Adipocyte (in vitro differentiated cells): ENCODE results near the gene ARNT2.

ENCODE experiments used
- DNase-seq: peaks from one replicate; pipeline ENCODE4 v3.0.0-alpha.2; 2015; ENCODE audit warnings: low read depth
- H3K27me3 ChIP-seq: replicated peaks from 2 replicates; pipeline ENCODE4 v1.7.0; 2013; ENCODE audit warnings: mild to moderate bottlenecking, low read length, moderate library complexity; ENCODE audit not compliant: control insufficient read depth, insufficient read depth
- H3K36me3 ChIP-seq: 2 replicates; pipeline ENCODE4 v1.7.0; 2013; ENCODE audit warnings: low read length, mild to moderate bottlenecking, moderate library complexity; ENCODE audit not compliant: control insufficient read depth, insufficient read depth, severe bottlenecking
- H3K4me1 ChIP-seq: 2 replicates; pipeline ENCODE4 v1.7.0; 2013; ENCODE audit warnings: mild to moderate bottlenecking, low read length, moderate library complexity; ENCODE audit not compliant: control insufficient read depth, insufficient read depth
- H3K4me3 ChIP-seq: 2 replicates; pipeline ENCODE4 v1.7.0; 2013; ENCODE audit warnings: mild to moderate bottlenecking, low read length, moderate library complexity
- H3K9ac ChIP-seq: 2 replicates; pipeline ENCODE4 v1.7.0; 2013; ENCODE audit warnings: mild to moderate bottlenecking, low read length, moderate library complexity
- H3K9me3 ChIP-seq: 2 replicates; pipeline ENCODE4 v1.7.0; 2013; ENCODE audit warnings: mild to moderate bottlenecking, low read length, moderate library complexity; ENCODE audit not compliant: control insufficient read depth

The ARNT2 gene

DNA sequence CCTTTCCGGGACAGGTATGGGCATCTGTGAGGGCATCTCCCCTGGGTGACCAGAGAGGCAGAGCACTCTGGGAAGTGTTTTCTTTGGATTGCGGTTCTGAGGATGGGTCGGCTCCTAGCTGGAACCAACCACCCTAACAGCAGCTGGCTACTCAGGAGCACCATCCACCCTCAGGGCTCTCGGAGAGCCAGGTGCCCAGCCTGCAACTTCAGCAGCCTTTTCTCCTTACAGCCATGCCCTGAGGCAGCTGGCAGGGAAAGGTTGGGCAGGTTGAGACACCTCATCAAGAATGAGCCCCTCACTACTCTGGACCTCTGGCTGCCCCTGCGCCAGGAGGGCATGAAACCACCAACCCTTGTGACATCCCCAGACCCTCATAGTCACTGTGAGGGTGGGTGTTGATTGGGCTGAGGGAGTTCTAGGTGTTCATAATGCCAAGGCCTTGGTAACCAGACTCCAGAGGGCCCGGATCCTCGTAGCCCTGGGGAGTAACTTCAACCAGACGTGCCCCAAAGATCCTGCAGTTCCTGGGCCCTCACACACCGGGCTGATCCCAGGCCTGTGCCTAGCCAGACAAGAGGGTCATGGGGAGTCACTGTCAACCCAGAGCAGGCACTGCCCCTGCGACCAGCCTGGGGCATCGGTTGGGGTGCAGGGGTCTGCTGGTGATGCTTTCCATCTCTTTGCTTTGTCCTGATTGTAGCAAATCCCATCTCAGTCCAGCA is 176.5 kb downstream of the ARNT2 start:
- no peak overlapping the region for H3K9ac ChIP-seq
- no peaks in the 10 kb centered on the region for H3K27me3 ChIP-seq
- no peak for DNase-seq
- no peaks in the 10 kb centered on the region for H3K4me1 ChIP-seq
- peaks cover 6% of the 10 kb centered on the region for H3K36me3 ChIP-seq
- H3K9me3 ChIP-seq, result no peaks in the 10 kb centered on the region
- H3K4me3 ChIP-seq, result no peak overlapping the region

DNA sequence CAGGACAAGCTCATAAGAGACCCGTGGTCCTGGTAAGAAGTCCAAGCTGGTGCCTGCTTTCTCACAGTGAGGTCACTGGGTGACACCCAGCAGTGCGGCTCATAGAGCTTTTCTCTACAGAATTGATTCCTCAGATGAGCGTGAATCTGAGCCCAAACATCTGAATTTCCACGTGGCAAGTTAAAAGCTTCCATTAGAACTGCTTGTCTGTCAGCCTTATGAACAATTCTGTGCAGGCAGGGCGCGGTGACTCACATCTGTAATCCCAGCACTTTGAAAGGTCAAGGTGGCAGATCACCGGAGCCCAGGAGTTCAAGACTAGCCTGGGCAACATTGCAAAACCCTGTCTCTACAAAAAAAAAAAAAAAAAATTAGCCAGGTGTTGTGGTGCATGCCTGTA is 177.8 kb downstream of the ARNT2 start:
- H3K27me3 ChIP-seq, result no peaks in the 10 kb centered on the region
- peaks cover 8% of the 10 kb centered on the region for H3K36me3 ChIP-seq
- no peak for DNase-seq
- H3K4me3 ChIP-seq, result no peak overlapping the region
- no peaks in the 10 kb centered on the region for H3K4me1 ChIP-seq
- H3K9ac ChIP-seq, result no peak overlapping the region
- H3K9me3 ChIP-seq, result no peaks in the 10 kb centered on the region

DNA sequence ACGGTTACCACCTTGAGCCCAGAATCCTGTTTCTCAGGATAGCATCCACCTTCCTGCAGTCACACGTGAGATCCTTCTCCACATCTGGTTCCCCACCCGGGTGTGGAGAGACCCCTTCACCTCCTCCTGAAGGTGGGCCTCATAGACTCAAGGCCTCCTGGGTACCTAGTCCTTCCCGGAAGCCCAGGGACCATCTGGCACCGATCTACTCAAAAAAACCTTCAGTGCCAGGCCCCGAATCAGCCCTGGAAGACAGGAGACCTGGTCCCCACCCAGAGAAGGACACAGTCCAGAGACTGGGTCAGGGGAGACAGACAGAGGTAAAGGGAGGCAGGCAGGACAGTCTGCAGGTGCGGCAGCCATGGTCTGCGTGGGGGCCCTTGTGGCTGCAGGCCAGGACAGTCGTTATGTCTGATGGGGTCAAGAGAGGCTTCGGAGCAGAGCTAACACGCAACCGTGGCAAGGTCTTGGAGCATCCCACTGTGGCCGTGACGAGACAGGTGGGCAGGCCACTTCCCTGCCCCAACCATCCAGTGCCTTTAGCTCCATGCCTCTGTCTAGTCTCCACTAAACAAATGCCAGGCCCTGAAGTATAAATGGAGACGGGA is 178.7 kb downstream of the ARNT2 start:
- Histone ChIP-seq H3K9me3 (no peaks in the 10 kb centered on the region), H3K4me3 (no peak overlapping the region), H3K27me3 (no peaks in the 10 kb centered on the region), H3K4me1 (no peaks in the 10 kb centered on the region), H3K9ac (no peak overlapping the region), H3K36me3 (peaks cover 8% of the 10 kb centered on the region)
- no peak for DNase-seq

DNA sequence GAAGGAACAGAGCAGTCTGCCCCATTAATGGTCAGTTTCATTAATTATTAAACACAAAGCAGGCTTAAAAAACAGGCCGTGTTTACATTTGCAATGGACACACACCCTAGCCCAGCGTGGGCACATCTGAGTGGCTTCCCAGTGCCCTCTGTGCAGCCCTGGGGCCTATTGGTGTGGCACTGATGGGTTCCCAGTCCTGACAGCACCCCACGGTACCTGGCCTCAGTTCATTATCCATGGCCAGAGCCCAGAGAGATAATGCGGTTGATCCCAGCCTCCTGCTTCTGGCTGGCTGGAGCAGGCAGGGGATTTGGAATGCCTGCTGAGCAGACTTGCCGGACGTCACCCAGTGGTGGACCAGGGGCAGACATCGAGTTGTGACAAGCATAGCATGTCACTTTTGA is 180.4 kb downstream of the ARNT2 start:
- Histone ChIP-seq H3K4me3 (no peak overlapping the region), H3K4me1 (no peaks in the 10 kb centered on the region), H3K9ac (no peak overlapping the region), H3K27me3 (no peaks in the 10 kb centered on the region), H3K9me3 (no peaks in the 10 kb centered on the region), H3K36me3 (peaks cover 8% of the 10 kb centered on the region)
- no peak for DNase-seq

DNA sequence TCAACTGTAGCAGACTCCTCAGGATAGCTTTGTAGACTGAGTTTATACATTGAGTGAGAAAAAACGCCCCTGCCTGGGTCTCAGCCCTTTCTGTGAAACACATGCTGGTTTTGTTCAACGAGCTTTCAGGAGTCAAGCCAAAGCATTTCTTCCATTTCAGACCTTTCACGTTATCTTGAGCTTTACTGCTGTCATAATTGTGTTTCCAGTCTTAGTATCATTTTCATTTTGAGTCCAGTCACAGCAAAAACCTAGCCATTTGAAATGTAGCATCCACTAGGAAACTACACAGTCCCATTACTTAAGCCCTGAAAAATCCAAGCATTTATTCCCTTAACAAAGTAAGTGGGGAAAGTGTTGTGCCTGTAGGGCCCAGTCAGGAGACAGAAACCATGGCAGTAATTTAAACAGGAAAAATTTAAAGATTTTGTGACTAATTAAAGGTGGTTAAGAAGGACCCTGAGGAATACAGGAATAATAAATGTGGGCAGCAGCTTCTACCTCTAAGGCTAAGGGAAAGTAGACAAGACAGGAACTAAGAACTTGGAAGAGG is 180.9 kb downstream of the ARNT2 start:
- no peak for DNase-seq
- Histone ChIP-seq H3K27me3 (no peaks in the 10 kb centered on the region), H3K9ac (no peak overlapping the region), H3K36me3 (peaks cover 8% of the 10 kb centered on the region), H3K4me3 (no peak overlapping the region), H3K9me3 (no peaks in the 10 kb centered on the region), H3K4me1 (no peaks in the 10 kb centered on the region)

DNA sequence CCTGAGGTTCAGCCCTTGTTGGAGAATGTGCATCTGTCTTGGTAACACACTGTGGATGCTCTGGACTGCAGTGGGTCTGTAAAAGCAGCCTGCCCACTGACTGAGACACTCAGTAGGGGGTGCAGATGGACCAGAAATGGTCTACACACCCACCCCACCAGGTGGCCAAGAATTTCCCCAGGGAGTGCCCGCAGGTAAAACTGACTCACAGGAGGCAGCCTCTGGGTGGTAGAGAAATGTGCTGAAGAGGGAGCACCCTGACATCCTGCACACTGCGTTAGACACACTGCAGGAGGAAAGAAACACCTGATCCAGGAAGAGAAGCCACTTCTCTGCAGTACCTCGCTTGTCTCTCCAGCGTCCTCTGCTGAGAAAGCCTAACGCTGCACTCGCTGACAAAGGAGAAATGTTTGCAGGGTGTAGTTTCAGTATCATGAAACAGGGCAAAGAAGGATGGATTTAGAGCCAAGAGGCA is 181.4 kb downstream of the ARNT2 start:
- peaks cover 8% of the 10 kb centered on the region for H3K36me3 ChIP-seq

DNA sequence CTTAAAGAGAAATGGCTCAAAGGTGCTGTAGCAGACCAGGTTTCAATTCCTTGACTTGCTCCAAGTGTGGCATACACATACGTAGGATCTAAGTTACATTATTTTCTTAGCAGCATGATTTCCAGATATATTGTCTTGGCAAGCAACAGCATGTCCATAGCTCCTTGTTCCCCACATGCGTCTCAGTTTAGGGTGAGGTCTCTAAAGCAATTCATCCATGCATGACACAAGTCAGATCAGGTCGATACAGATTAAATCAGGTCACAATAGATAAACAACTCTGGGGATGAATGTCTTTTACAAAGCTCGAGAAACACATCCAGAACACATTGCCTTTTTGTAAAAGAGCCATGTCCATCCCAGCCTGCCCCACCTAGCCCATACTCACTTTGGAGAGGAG is 182.0 kb downstream of the ARNT2 start:
- H3K9me3 ChIP-seq, result no peaks in the 10 kb centered on the region
- no peaks in the 10 kb centered on the region for H3K27me3 ChIP-seq
- H3K4me3 ChIP-seq, result no peak overlapping the region
- no peak overlapping the region for H3K9ac ChIP-seq
- no peak for DNase-seq
- H3K36me3 ChIP-seq, result peaks cover 8% of the 10 kb centered on the region
- no peaks in the 10 kb centered on the region for H3K4me1 ChIP-seq

More for the DNA sequence above, 181.4 kb downstream of the ARNT2 start:
- Histone ChIP-seq H3K9ac (no peak overlapping the region), H3K27me3 (no peaks in the 10 kb centered on the region), H3K9me3 (no peaks in the 10 kb centered on the region), H3K4me1 (no peaks in the 10 kb centered on the region), H3K4me3 (no peak overlapping the region)
- no peak for DNase-seq

DNA sequence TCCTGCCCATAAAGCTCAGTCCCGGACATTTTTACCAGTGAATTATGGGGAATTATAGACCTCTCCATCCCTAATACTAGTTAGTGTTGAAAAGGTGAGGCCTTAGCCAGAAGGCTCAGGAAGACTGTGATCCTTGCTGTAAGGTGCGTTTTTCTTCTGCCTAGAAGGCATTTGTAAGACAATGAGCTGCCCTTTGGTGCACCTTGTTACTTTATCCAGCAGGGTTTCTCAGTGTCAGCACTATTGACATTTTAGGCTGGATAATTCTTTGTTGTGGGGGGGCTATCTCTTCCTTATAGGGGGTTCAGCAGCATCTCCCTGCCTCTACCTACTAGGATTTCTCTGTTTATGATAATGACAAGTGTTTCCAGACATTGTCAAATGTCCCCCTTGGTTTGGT is 182.8 kb downstream of the ARNT2 start:
- Histone ChIP-seq H3K9me3 (no peaks in the 10 kb centered on the region), H3K36me3 (peaks cover 8% of the 10 kb centered on the region), H3K4me1 (no peaks in the 10 kb centered on the region), H3K27me3 (no peaks in the 10 kb centered on the region), H3K9ac (no peak overlapping the region), H3K4me3 (no peak overlapping the region)
- no peak for DNase-seq

DNA sequence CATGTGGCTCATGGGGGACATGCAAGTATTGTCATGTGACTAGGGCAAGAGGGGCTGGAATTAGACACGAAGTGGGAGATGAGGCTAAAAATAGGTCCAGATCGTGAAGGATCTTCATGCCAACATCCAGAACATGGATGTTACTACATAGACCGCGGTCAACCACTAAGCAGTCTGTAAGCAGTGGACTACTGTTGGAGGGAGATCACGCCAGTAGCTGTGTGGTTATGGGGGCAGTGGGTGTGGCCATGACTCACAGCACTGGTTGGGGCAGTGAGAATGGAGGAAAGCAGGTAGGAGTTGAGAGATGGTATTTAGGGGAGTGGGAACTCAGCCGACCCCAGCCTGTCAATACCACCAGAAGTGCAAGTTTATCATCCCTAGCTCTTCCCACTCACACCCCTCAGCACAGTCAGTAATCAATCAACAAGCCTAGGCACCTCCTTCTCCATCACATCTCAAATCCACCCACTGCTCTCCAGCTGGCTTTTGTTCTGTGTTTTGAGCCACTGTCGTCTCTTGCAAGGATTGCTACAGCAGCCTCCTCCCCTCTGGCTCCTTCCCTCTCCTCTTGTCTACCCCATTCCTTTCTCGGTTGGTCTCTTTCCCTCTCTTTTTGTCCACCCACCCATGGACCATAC is 183.8 kb downstream of the ARNT2 start:
- H3K36me3 ChIP-seq, result peaks cover 8% of the 10 kb centered on the region
- H3K9me3 ChIP-seq, result no peaks in the 10 kb centered on the region
- no peak overlapping the region for H3K4me3 ChIP-seq
- DNase-seq, result no peak
- no peaks in the 10 kb centered on the region for H3K27me3 ChIP-seq
- no peaks in the 10 kb centered on the region for H3K4me1 ChIP-seq
- H3K9ac ChIP-seq, result no peak overlapping the region

DNA sequence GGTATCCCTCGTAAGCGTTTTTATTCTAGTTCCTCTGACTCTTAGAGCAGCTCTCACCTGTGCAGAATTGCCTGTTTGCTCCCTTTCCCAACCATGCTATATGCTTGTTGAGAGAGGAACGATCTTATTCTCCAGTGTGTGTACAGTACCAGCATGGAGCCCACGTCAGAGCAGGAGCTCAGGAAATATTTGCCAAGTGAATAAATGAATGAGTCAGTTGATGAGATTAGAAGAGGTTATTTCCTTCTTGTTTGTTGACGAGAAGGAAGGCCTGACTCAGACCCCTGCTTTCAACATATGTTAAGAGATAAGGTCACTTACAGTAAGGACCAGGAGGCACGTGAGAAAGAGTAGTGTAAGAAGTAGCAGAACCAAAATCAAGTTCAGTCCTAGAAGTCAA is 184.6 kb downstream of the ARNT2 start:
- no peak overlapping the region for H3K9ac ChIP-seq
- DNase-seq, result peak; percentile 64
- H3K27me3 ChIP-seq, result no peaks in the 10 kb centered on the region
- H3K4me1 ChIP-seq, result no peaks in the 10 kb centered on the region
- no peaks in the 10 kb centered on the region for H3K9me3 ChIP-seq
- H3K36me3 ChIP-seq, result peaks cover 5% of the 10 kb centered on the region
- no peak overlapping the region for H3K4me3 ChIP-seq

DNA sequence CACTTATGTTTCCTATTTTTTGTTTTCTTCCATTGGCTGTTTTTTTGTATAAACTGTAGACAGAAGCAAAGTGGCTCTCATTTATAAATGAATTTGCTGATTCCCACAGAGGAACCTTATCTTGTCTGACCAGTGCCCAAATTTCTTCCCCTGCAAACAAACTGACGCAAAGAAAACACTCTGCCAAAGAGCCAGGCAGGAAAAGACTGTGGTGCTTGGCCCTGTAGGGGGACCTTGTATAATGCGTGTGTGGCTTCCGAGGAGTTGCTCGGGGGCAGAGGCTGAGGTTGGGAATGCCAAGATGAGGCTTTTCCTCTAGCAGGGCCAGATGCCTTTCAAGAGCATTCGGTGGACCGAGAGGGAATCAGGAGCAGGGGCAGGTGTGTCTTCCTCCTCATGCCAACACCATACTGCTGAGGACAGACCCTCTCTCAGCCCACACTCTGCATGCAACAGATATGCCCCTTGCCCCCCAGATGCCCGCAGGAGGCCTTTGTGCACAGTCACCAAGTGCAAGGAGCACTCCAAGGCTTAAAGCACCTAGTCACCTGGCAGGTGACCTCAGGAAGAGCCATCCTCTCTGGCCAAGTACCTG is 186.7 kb downstream of the ARNT2 start:
- Histone ChIP-seq H3K36me3 (peaks cover under 1% of the 10 kb centered on the region), H3K4me3 (no peak overlapping the region), H3K9me3 (no peaks in the 10 kb centered on the region), H3K9ac (no peak overlapping the region), H3K27me3 (no peaks in the 10 kb centered on the region), H3K4me1 (peaks cover 4% of the 10 kb centered on the region)
- no peak for DNase-seq
